GM21529 (cell line): ENCODE data around the gene ATG14.
"Not testable (repeated sequence)": the region's sequence is repeated elsewhere in the genome, so short reads cannot be mapped to it uniquely, and the experiment has no call there.

Source experiments
- ATAC-seq: cut with Tn5 transposase; IDR thresholded peaks from one replicate; pipeline ENCODE4 v1.9.1; 2021; ENCODE audit not compliant: unreplicated experiment

Gene ATG14

GRCh38 chr14:55353686-55354467 is 57.8 kb downstream of the ATG14 start:
- ATAC-seq, result no peak

- ATAC-seq, result no peak
Measured at GRCh38 chr14:55352201-55352600, 59.4 kb downstream of the ATG14 start.

- no peak for ATAC-seq
Measured at GRCh38 chr14:55351111-55351510, 60.5 kb downstream of the ATG14 start.

- no peak for ATAC-seq
Measured at GRCh38 chr14:55350461-55350860, 61.2 kb downstream of the ATG14 start.

GRCh38 chr14:55349565-55349964 is 62.1 kb downstream of the ATG14 start:
- peak; percentile 39 for ATAC-seq

GRCh38 chr14:55348766-55349453 is 62.7 kb downstream of the ATG14 start:
- ATAC-seq, result peak; percentile 73

GRCh38 chr14:55347748-55348147 is 63.9 kb downstream of the ATG14 start:
- ATAC-seq, result no peak

- ATAC-seq, result no peak
Measured at GRCh38 chr14:55347040-55347439, 64.6 kb downstream of the ATG14 start.

- ATAC-seq, result not testable (repeated sequence)
Measured at GRCh38 chr14:55344582-55345163, 67.0 kb downstream of the ATG14 start.

- no peak for ATAC-seq
Measured at GRCh38 chr14:55341781-55342180, 69.8 kb downstream of the ATG14 start.

GRCh38 chr14:55340482-55340881 is 71.1 kb downstream of the ATG14 start:
- ATAC-seq, result no peak

- ATAC-seq, result peak; percentile 84
Measured at GRCh38 chr14:55339770-55340169, 71.9 kb downstream of the ATG14 start.

GRCh38 chr14:55336691-55337090 is 74.9 kb downstream of the ATG14 start:
- ATAC-seq, result no peak

- no peak for ATAC-seq
Measured at GRCh38 chr14:55336162-55336561, 75.5 kb downstream of the ATG14 start.

- peak; percentile 44 for ATAC-seq
Measured at GRCh38 chr14:55333711-55334485, 77.7 kb downstream of the ATG14 start.

GRCh38 chr14:55332654-55333570 is 78.7 kb downstream of the ATG14 start:
- peak; percentile 56 for ATAC-seq

- ATAC-seq, result no peak
Measured at GRCh38 chr14:55329999-55330710, 81.5 kb downstream of the ATG14 start.

GRCh38 chr14:55328317-55328716 is 83.3 kb downstream of the ATG14 start:
- ATAC-seq, result no peak

- ATAC-seq, result peak; percentile 87
Measured at GRCh38 chr14:55327179-55327578, 84.5 kb downstream of the ATG14 start.

GRCh38 chr14:55324812-55325211 is 86.8 kb downstream of the ATG14 start:
- ATAC-seq, result no peak
